ENCODE measurements around the gene WAPL. TPM values are rescaled to one million over a fixed set of nuclear protein-coding genes. Genes with fewer than 3 reads are reported as not detected.

WAPL gene
- total and polyA plus RNA-seq, 9 of the 15 experiments (the other 6 are each of a cell fraction or from before 2014, with no cell fraction given): 14.3 to 36.4 (median 25.3) TPM

DNA sequence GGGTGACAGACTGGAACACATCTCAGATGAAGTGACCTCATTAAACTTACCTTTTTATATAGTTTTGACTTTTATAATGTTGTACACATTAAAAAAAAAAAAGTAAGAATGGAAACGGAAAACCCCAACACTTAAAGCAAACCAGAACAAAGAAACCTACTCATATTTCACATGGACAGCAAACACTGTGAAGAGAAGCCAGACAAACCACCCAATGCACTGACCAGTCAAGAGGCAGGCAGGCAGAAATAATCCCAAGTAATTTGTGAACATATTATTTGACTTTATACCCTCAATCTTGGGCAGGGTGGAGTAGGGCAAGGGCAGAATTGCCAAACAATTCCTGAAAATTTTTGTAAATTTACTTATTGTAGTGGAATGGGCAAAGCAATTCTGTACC lies 39.8 kb downstream of the WAPL start:
- no peak overlapping the region for H3K4me2 ChIP-seq (ENCODE audit: insufficient read depth, low read length)
- ChIA-PET CTCF (ENCODE audit: low intra/inter-chr PET ratio) (no interaction called here), POLR2A (no interaction called here)
- H3K9me1 ChIP-seq (ENCODE audit: control insufficient read depth, insufficient read depth, low read length): no peaks in the 10 kb centered on the region
- no peak overlapping the region for H3K27ac ChIP-seq (ENCODE audit: extremely low read depth, low read depth, low read length)
- in situ Hi-C loops (cut with MboI): no loop called here
- intact Hi-C loops (cut with micrococcal nuclease): no loop called here
- peaks cover 14% of the 10 kb centered on the region; the same call in 1 of the 3 replicates for H3K79me2 ChIP-seq (ENCODE audit: control insufficient read depth, insufficient read depth, low read length)
- WGBS (ENCODE audit: insufficient coverage, low coverage, missing lambda C conversion rate): no CpG with 5 or more reads among the region's 1 CpG
- no peak for ATAC-seq
- no peak for TF ChIP-seq SMARCE1 (IDR thresholded peaks at IDR 0.05)
- TF ChIP-seq ZBTB8A (IDR thresholded peaks at IDR 0.05; ENCODE audit: partially characterized antibody): no peak
- TF ChIP-seq ZNF24 (IDR thresholded peaks at IDR 0.05): no peak
- no peak for TF ChIP-seq NR2C1 (IDR thresholded peaks at IDR 0.05)
- TF ChIP-seq NR2C1 (tag; IDR thresholded peaks at IDR 0.05): no peak
- TF ChIP-seq HLTF (IDR thresholded peaks at IDR 0.05): no peak
- no peak for TF ChIP-seq ZNF75A (CRISPR knock-in tag; IDR thresholded peaks at IDR 0.05)
- TF ChIP-seq, protein P1, sequence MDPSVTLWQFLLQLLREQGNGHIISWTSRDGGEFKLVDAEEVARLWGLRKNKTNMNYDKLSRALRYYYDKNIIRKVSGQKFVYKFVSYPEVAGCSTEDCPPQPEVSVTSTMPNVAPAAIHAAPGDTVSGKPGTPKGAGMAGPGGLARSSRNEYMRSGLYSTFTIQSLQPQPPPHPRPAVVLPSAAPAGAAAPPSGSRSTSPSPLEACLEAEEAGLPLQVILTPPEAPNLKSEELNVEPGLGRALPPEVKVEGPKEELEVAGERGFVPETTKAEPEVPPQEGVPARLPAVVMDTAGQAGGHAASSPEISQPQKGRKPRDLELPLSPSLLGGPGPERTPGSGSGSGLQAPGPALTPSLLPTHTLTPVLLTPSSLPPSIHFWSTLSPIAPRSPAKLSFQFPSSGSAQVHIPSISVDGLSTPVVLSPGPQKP (CRISPR knock-in tag; IDR thresholded peaks at IDR 0.05): no peak
- TF ChIP-seq ARNT (IDR thresholded peaks at IDR 0.05): no peak
- no peak for TF ChIP-seq RBM17 (IDR thresholded peaks at IDR 0.05; ENCODE audit: borderline replicate concordance, low read depth, low read length)
- no peak for TF ChIP-seq ZNF212 (CRISPR knock-in tag; IDR thresholded peaks at IDR 0.05)
- TF ChIP-seq NFIX (CRISPR knock-in tag; IDR thresholded peaks at IDR 0.05; ENCODE audit: low read depth): no peak
- TF ChIP-seq, protein P2, sequence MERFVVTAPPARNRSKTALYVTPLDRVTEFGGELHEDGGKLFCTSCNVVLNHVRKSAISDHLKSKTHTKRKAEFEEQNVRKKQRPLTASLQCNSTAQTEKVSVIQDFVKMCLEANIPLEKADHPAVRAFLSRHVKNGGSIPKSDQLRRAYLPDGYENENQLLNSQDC (CRISPR knock-in tag; IDR thresholded peaks at IDR 0.05): no peak
- TF ChIP-seq, protein P3, sequence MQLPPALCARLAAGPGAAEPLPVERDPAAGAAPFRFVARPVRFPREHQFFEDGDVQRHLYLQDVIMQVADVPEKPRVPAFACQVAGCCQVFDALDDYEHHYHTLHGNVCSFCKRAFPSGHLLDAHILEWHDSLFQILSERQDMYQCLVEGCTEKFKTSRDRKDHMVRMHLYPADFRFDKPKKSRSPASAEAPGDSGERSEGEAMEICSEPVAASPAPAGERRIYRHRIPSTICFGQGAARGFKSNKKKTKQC (CRISPR knock-in tag; IDR thresholded peaks at IDR 0.05): no peak
- no peaks in the 10 kb centered on the region for H3K9me3 ChIP-seq (replicated peaks; ENCODE audit: control insufficient read depth, insufficient read depth, low read depth, low read length)
- BruUV-seq (replicated peaks): no TSS peak
- no peak for DNase-seq (ENCODE audit: extremely low read depth in 1 of 4, low spot score in 3 of 4)
- no peak overlapping the region for H3K9ac ChIP-seq (ENCODE audit: insufficient read depth in 1 of 2, low read depth in 2 of 2, low read length in 2 of 2)
- H3K36me3 ChIP-seq (ENCODE audit: control insufficient read depth, insufficient read depth, low read length): peaks cover 51% of the 10 kb centered on the region
- H2AFZ ChIP-seq (ENCODE audit: low read depth, low read length): no peak overlapping the region
- no peaks in the 10 kb centered on the region for H3K4me1 ChIP-seq (replicated peaks in 1 of 2; ENCODE audit: control insufficient read depth in 2 of 2, insufficient read depth in 2 of 2, low read length in 2 of 2)
- FAIRE-seq: no peak
- H3K4me3 ChIP-seq: no peak overlapping the region
- H3K27me3 ChIP-seq (ENCODE audit: control insufficient read depth in 2 of 2, insufficient read depth in 2 of 2, low read length in 2 of 2): no peaks in the 10 kb centered on the region
- H4K20me1 ChIP-seq (replicated peaks; ENCODE audit: control insufficient read depth, insufficient read depth, low read length): no peaks in the 10 kb centered on the region

Measured in K562 (cell line).